ENCODE data around the gene LRRC8B. TPM values are rescaled to one million over a fixed set of nuclear protein-coding genes. Genes with fewer than 3 reads are reported as not detected.
"Not testable (repeated sequence)": the region's sequence is repeated elsewhere in the genome, so short reads cannot be mapped to it uniquely, and the experiment has no call there.

Gene LRRC8B
- total RNA-seq, 2 donors from 2014 or later = 12.1 to 24.0 TPM

GRCh38 chr1:89529196-89529595 is 4.6 kb downstream of the LRRC8B start:
- H3K9me3 ChIP-seq (ENCODE audit: control insufficient read depth, low read length, poor library complexity, severe bottlenecking) = no peaks in the 10 kb centered on the region
- Mint-ChIP-seq H3K27me3 (no peaks in the 10 kb centered on the region), H3K4me1 (peaks cover 38% of the 10 kb centered on the region), H3K27ac (peak overlapping the region; percentile 62), H3K4me3 (no peak overlapping the region), H3K36me3 (ENCODE audit: low read depth) (peaks cover 9% of the 10 kb centered on the region)
- DNase-seq (no peak), ATAC-seq (no peak)

GRCh38 chr1:89530444-89531089 is 5.9 kb downstream of the LRRC8B start:
- Mint-ChIP-seq H3K36me3 (ENCODE audit: low read depth) (peaks cover 6% of the 10 kb centered on the region), H3K27me3 (no peaks in the 10 kb centered on the region), H3K27ac (no peak overlapping the region), H3K4me1 (peaks cover 36% of the 10 kb centered on the region), H3K4me3 (no peak overlapping the region)
- ATAC-seq (no peak), DNase-seq (no peak)
- H3K9me3 ChIP-seq (ENCODE audit: control insufficient read depth, low read length, poor library complexity, severe bottlenecking) = no peaks in the 10 kb centered on the region

DNA sequence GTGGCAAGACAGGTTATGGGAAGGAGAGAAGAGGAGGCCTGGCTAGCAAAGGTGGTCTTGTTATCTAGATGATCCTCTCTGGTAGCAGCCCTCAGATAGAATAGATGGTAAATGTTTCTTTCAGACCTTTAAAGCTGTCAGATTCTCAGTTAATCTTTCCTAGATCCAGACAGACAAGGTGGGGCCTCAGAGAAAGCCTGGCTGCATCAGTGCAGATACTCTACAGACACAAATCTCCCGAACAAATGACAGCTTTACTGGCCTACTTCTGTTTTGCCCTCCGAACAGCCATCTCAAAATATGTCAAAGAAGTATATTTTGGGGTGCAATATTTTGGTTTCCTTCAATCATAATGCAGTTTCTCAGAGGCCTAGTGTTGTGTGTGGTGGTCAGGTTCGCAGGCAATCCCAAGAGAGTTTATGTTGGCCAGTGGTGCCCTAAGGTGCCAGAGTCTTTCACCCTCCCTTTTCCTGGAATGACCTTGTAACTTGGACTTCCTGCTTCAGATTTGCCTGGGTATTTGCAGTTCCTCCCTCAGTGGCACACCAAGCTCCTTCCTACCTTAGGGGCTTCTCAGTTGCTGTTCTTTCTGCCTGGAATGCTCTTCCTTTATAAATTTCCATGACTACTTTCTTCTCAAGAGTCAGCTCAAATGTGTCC is 7.0 kb downstream of the LRRC8B start:
- no peak overlapping the region for H3K4me3 Mint-ChIP-seq

GRCh38 chr1:89532228-89532627 is 7.6 kb downstream of the LRRC8B start:
- ATAC-seq (no peak), DNase-seq (no peak)
- peaks cover 36% of the 10 kb centered on the region for H3K4me1 Mint-ChIP-seq
- no peaks in the 10 kb centered on the region for H3K9me3 ChIP-seq (ENCODE audit: control insufficient read depth, low read length, poor library complexity, severe bottlenecking)
- no peaks in the 10 kb centered on the region for H3K27me3 Mint-ChIP-seq
- no peak overlapping the region for H3K4me3 Mint-ChIP-seq
- H3K27ac Mint-ChIP-seq = peak overlapping the region; percentile 6
- peaks cover 6% of the 10 kb centered on the region for H3K36me3 Mint-ChIP-seq (ENCODE audit: low read depth)

More for the DNA sequence above, 7.0 kb downstream of the LRRC8B start:
- H3K9me3 ChIP-seq (ENCODE audit: control insufficient read depth, low read length, poor library complexity, severe bottlenecking) = no peaks in the 10 kb centered on the region
- Mint-ChIP-seq H3K27me3 (no peaks in the 10 kb centered on the region), H3K27ac (peak overlapping the region; percentile 6), H3K4me1 (peaks cover 35% of the 10 kb centered on the region), H3K36me3 (ENCODE audit: low read depth) (peaks cover 6% of the 10 kb centered on the region)
- DNase-seq (no peak), ATAC-seq (no peak)

DNA sequence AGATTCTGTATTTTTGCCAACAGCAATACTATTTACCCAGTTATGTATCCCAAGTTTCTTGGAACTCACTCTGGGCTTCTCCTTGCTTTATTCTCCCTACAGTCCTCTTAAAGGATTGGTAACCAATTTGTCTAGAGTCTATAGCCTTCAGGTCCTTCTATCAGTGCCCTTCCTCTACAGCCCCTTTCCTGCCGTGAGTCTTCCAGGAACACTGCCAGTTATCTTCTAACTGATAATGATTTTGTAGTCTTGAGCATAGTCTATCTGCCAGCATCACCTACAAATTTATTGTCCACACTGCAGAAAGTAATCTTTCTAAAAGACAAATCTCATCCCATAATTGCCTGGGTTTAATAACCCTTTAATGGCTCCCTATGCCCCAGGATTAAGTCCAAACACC is 8.2 kb downstream of the LRRC8B start:
- H3K27me3 Mint-ChIP-seq = no peaks in the 10 kb centered on the region
- ATAC-seq (no peak), DNase-seq (no peak)
- H3K9me3 ChIP-seq (ENCODE audit: control insufficient read depth, low read length, poor library complexity, severe bottlenecking) = no peaks in the 10 kb centered on the region
- H3K4me3 Mint-ChIP-seq = peak overlapping the region; percentile 1
- peaks cover 6% of the 10 kb centered on the region for H3K36me3 Mint-ChIP-seq (ENCODE audit: low read depth)
- peaks cover 36% of the 10 kb centered on the region for H3K4me1 Mint-ChIP-seq
- H3K27ac Mint-ChIP-seq = peak overlapping the region; percentile 10

DNA sequence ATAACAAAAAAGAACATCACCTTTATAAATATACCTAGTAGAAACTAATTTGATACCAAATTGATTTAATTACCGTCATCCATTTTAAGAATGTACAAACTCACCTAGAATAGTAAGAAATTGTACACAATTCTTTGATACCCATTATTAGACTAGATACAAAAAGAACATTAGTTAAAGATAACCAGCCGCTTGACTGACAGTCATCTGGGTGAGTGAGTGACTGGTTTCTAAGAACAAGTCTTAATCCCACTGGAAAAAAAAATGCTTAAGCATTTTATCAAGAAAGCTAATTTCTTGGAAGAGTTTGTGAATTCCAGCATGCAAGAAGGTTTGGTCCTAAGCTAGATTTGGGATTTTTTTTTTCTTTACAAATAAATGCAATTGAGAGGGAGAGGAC is 10.9 kb downstream of the LRRC8B start:
- Mint-ChIP-seq H3K4me1 (peaks cover 37% of the 10 kb centered on the region), H3K27me3 (no peaks in the 10 kb centered on the region), H3K4me3 (no peak overlapping the region), H3K27ac (no peak overlapping the region), H3K36me3 (ENCODE audit: low read depth) (peaks cover 6% of the 10 kb centered on the region)
- no peaks in the 10 kb centered on the region for H3K9me3 ChIP-seq (ENCODE audit: control insufficient read depth, low read length, poor library complexity, severe bottlenecking)
- ATAC-seq (no peak), DNase-seq (no peak)

GRCh38 chr1:89536555-89537341 is 12.1 kb downstream of the LRRC8B start:
- Mint-ChIP-seq H3K27ac (no peak overlapping the region), H3K36me3 (ENCODE audit: low read depth) (peaks cover 4% of the 10 kb centered on the region), H3K4me1 (peaks cover 38% of the 10 kb centered on the region), H3K4me3 (no peak overlapping the region), H3K27me3 (no peaks in the 10 kb centered on the region)
- no peaks in the 10 kb centered on the region for H3K9me3 ChIP-seq (ENCODE audit: control insufficient read depth, low read length, poor library complexity, severe bottlenecking)
- DNase-seq (no peak), ATAC-seq (no peak)

DNA sequence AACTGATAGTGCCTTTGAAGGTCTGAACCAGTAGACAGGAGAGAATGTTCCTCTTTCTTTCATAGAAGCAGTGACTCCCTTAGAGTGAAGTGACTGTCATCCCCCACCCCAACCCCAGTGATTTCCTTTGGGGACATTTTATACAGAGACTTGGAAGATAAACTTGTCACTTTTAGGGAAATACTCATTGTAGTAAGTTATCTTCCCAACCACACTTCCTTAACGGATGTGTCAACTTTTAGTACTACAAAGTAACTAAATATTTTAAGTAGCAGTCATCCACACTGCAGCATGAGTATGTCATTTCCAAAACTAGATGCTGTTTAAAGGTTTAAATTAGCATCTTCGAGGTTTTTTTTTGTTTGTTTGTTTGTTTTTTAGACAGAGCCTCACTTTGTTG is 13.7 kb downstream of the LRRC8B start:
- H3K36me3 Mint-ChIP-seq (ENCODE audit: low read depth) = no peaks in the 10 kb centered on the region
- H3K4me3 Mint-ChIP-seq = no peak overlapping the region
- no peak overlapping the region for H3K27ac Mint-ChIP-seq
- H3K9me3 ChIP-seq (ENCODE audit: control insufficient read depth, low read length, poor library complexity, severe bottlenecking) = no peaks in the 10 kb centered on the region
- ATAC-seq (no peak), DNase-seq (no peak)
- no peaks in the 10 kb centered on the region for H3K27me3 Mint-ChIP-seq
- peaks cover 27% of the 10 kb centered on the region for H3K4me1 Mint-ChIP-seq

DNA sequence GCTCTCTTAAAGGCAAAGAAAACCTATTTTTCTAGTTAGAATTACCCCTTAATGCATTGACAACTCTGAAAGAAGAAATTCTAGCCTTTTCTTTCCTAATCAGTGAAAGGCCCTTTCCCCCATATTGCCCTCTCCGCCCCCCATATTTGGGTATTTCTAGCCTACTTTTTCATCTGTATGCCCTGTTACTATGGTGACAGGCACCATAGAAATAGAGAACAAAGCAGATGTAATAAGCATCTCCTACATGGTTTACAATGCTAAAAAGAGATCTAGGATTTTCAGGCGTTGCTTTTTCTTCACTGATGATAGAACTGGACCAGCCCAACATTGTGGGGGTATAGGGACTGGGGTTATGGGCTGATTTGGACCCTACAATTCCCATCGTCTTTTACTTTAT is 14.5 kb downstream of the LRRC8B start:
- DNase-seq (no peak), ATAC-seq (no peak)
- H3K27me3 Mint-ChIP-seq = no peaks in the 10 kb centered on the region
- H3K4me1 Mint-ChIP-seq = peaks cover 27% of the 10 kb centered on the region
- no peak overlapping the region for H3K27ac Mint-ChIP-seq
- no peak overlapping the region for H3K4me3 Mint-ChIP-seq
- no peaks in the 10 kb centered on the region for H3K36me3 Mint-ChIP-seq (ENCODE audit: low read depth)
- no peaks in the 10 kb centered on the region for H3K9me3 ChIP-seq (ENCODE audit: control insufficient read depth, low read length, poor library complexity, severe bottlenecking)

DNA sequence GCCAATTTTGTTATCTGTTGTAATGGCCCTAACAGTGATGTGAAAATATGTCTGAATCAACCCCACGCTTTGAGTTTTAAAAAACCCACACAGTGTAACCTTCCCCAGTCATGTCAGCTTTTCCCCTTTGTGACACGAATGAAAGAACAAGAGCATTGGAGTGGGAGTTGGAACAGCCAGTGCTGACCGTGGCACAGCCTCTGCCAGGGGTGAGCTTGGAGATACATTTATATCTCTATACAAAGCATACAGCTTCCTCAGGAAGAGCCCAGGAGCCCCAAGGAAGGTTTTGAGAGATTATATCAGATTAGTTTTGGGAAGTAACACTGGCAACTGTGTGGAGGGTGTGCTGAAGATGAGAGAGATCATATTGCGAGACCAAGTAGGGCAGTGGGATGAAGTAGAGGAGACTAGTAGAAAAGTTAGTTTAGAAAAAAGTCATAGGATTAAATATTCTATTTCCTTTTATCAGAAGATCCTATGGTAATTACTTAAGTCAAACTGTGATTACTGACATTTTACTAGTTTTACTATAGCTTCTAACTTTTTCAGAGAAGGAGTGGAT is 15.9 kb downstream of the LRRC8B start:
- Mint-ChIP-seq H3K4me1 (peaks cover 31% of the 10 kb centered on the region), H3K27me3 (no peaks in the 10 kb centered on the region), H3K4me3 (no peak overlapping the region), H3K36me3 (ENCODE audit: low read depth) (peaks cover under 1% of the 10 kb centered on the region), H3K27ac (peak overlapping the region; percentile 72)
- ATAC-seq (no peak), DNase-seq (no peak)
- H3K9me3 ChIP-seq (ENCODE audit: control insufficient read depth, low read length, poor library complexity, severe bottlenecking) = no peaks in the 10 kb centered on the region

DNA sequence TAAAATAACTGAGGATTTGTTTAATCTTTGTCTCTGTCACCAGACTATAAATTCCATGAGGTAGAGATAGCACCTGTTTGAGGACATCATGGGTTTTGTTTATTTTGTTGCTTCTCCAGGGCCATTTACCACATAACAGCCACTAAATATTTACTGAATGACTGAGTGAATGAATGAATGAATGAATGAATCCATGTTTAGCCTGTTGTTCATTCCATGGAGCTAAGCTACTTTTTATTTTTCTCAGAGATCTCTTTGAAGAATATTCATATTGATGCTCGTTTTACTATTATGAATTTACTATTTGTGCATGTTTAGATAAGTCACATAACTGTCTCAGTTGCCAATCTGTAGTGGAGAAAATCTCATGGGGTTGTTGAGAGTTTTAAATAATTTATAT is 17.7 kb downstream of the LRRC8B start:
- Mint-ChIP-seq H3K27me3 (no peaks in the 10 kb centered on the region), H3K36me3 (ENCODE audit: low read depth) (peaks cover 2% of the 10 kb centered on the region), H3K27ac (no peak overlapping the region), H3K4me1 (peaks cover 31% of the 10 kb centered on the region), H3K4me3 (no peak overlapping the region)
- H3K9me3 ChIP-seq (ENCODE audit: control insufficient read depth, low read length, poor library complexity, severe bottlenecking) = no peaks in the 10 kb centered on the region
- DNase-seq (no peak), ATAC-seq (no peak)

DNA sequence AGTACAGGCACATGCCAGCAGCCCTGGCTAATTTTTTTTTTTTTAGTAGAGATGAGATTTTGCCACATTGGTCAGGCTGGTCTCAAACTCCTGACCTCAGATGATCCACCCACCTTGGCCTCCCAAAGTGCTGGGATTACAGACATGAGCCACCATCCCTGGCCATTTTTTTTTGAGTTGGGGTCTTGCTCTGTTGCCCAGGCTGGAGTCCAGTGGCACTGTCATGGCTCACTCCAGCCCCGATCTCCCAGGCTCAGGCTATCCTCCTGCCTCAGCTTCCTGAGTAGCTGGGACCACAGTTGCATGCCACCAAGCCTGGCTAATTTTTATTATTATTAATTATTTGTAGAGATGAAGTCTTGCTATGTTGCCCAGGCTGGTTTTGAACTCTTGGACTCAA is 19.0 kb downstream of the LRRC8B start:
- not testable (repeated sequence) for H3K36me3 Mint-ChIP-seq (ENCODE audit: low read depth); H3K4me3 Mint-ChIP-seq; H3K9me3 ChIP-seq (ENCODE audit: control insufficient read depth, low read length, poor library complexity, severe bottlenecking); H3K27me3 Mint-ChIP-seq; DNase-seq; ATAC-seq
- Mint-ChIP-seq H3K27ac (peak overlapping the region; percentile 2), H3K4me1 (peaks cover 34% of the 10 kb centered on the region)

DNA sequence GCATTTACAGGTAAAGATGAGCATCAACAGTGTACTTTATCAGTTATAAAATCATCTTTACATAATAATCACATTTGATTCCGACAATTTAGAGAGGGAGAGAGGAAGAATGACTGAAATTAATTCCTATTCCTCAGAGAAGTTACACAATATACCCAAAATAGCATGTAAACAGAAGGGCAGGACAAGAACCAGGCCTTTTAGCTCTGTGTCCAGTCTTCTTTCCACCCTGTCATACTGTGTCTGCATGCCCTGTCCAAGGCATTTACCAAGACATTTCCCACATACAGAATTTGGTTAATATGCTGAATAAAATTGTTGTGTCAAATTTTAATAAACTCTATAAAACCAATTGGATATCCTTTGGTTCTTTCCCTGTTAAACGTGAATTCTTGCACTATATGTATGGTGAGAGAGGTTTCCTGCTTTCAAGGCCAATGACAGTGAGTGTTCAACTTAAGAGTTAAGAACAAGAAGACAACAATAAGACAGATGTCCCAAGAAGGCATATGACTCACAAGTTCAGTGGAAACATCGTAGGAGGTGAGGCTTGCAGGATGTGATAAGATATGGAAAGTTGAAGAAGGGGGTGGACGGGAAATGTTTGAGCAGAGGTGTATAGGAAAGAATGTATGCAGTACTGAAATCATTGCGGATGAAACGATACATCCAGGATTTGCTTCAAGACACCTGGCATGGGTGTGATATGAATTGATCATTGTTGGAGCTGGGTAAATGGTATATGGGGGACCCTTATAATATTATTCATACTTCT is 20.8 kb downstream of the LRRC8B start:
- H3K27ac Mint-ChIP-seq = no peak overlapping the region
- ATAC-seq (no peak), DNase-seq (no peak)
- H3K9me3 ChIP-seq (ENCODE audit: control insufficient read depth, low read length, poor library complexity, severe bottlenecking) = no peaks in the 10 kb centered on the region
- H3K36me3 Mint-ChIP-seq (ENCODE audit: low read depth) = peaks cover 2% of the 10 kb centered on the region
- H3K27me3 Mint-ChIP-seq = no peaks in the 10 kb centered on the region
- no peak overlapping the region for H3K4me3 Mint-ChIP-seq
- H3K4me1 Mint-ChIP-seq = peaks cover 30% of the 10 kb centered on the region

Data from T-helper 17 cell (primary cell).